ENCODE results near the gene ENO2.

Gene ENO2

GRCh38 chr12:6963791-6964413 lies 49.5 kb downstream of the ENO2 start:
- TF ChIP-seq REST (IDR thresholded peaks at IDR 0.05; ENCODE audit: low read depth) (no peak), TCF12 (IDR thresholded peaks at IDR 0.05; ENCODE audit: low read depth) (no peak), CEBPB (IDR thresholded peaks at IDR 0.05) (peak; percentile 67; the same call in 1 of the 2 replicates), YY1 (IDR thresholded peaks at IDR 0.05; ENCODE audit: low read depth) (peak; percentile 85), FOXM1 (IDR thresholded peaks at IDR 0.05; ENCODE audit: borderline replicate concordance, low read depth) (no peak), USF1 (IDR thresholded peaks at IDR 0.05) (no peak), TAF1 (IDR thresholded peaks at IDR 0.05; ENCODE audit: low read depth) (peak; percentile 25; the same call in 1 of the 2 replicates), MAX (IDR thresholded peaks at IDR 0.05) (no peak), EP300 (IDR thresholded peaks at IDR 0.05; ENCODE audit: borderline replicate concordance) (no peak), TEAD4 (IDR thresholded peaks at IDR 0.05) (no peak; the same call in 1 of the 2 replicates), RAD21 (IDR thresholded peaks at IDR 0.05; ENCODE audit: low read depth) (no peak), CREB1 (IDR thresholded peaks at IDR 0.05; ENCODE audit: low read depth) (no peak), EGR1 (IDR thresholded peaks at IDR 0.05) (no peak), ZBTB7A (IDR thresholded peaks at IDR 0.05; ENCODE audit: low read depth) (peak; percentile 69; the same call in 1 of the 2 replicates), NFIC (IDR thresholded peaks at IDR 0.05) (peak; percentile 73)

- TF ChIP-seq TAF1 (IDR thresholded peaks at IDR 0.05; ENCODE audit: low read depth) = no peak; the same call in 1 of the 2 replicates
- TF ChIP-seq TEAD4 (IDR thresholded peaks at IDR 0.05) = no peak
- TF ChIP-seq ZBTB7A (IDR thresholded peaks at IDR 0.05; ENCODE audit: low read depth) = no peak
- no peak for TF ChIP-seq EGR1 (IDR thresholded peaks at IDR 0.05)
- TF ChIP-seq CEBPB (IDR thresholded peaks at IDR 0.05) = no peak
- TF ChIP-seq USF1 (IDR thresholded peaks at IDR 0.05) = no peak
- no peak for TF ChIP-seq EP300 (IDR thresholded peaks at IDR 0.05; ENCODE audit: borderline replicate concordance)
- TF ChIP-seq REST (IDR thresholded peaks at IDR 0.05; ENCODE audit: low read depth) = no peak
- no peak for TF ChIP-seq MAX (IDR thresholded peaks at IDR 0.05)
- no peak for TF ChIP-seq FOXM1 (IDR thresholded peaks at IDR 0.05; ENCODE audit: borderline replicate concordance, low read depth)
- no peak for TF ChIP-seq TCF12 (IDR thresholded peaks at IDR 0.05; ENCODE audit: low read depth)
- no peak for TF ChIP-seq NFIC (IDR thresholded peaks at IDR 0.05)
- TF ChIP-seq CREB1 (IDR thresholded peaks at IDR 0.05; ENCODE audit: low read depth) = no peak
- no peak for TF ChIP-seq RAD21 (IDR thresholded peaks at IDR 0.05; ENCODE audit: low read depth)
- no peak for TF ChIP-seq YY1 (IDR thresholded peaks at IDR 0.05; ENCODE audit: low read depth)
These were observed 50.2 kb downstream of the ENO2 start for GRCh38 chr12:6964605-6965025.

GRCh38 chr12:6965026-6965661 lies 50.8 kb downstream of the ENO2 start:
- TF ChIP-seq CEBPB (IDR thresholded peaks at IDR 0.05) = no peak
- TF ChIP-seq USF1 (IDR thresholded peaks at IDR 0.05) = peak; percentile 79
- TF ChIP-seq TEAD4 (IDR thresholded peaks at IDR 0.05) = peak; percentile 42
- peak; percentile 52; the same call in 1 of the 2 replicates for TF ChIP-seq ZBTB7A (IDR thresholded peaks at IDR 0.05; ENCODE audit: low read depth)
- TF ChIP-seq YY1 (IDR thresholded peaks at IDR 0.05; ENCODE audit: low read depth) = peak; percentile 40; the same call in 1 of the 2 replicates
- TF ChIP-seq TAF1 (IDR thresholded peaks at IDR 0.05; ENCODE audit: low read depth) = no peak
- TF ChIP-seq TCF12 (IDR thresholded peaks at IDR 0.05; ENCODE audit: low read depth) = peak; percentile 32; the same call in 1 of the 2 replicates
- TF ChIP-seq NFIC (IDR thresholded peaks at IDR 0.05) = peak; percentile 50
- TF ChIP-seq REST (IDR thresholded peaks at IDR 0.05; ENCODE audit: low read depth) = no peak
- peak; percentile 17; the same call in 1 of the 2 replicates for TF ChIP-seq EP300 (IDR thresholded peaks at IDR 0.05; ENCODE audit: borderline replicate concordance)
- peak; percentile 31; the same call in 1 of the 2 replicates for TF ChIP-seq CREB1 (IDR thresholded peaks at IDR 0.05; ENCODE audit: low read depth)
- TF ChIP-seq EGR1 (IDR thresholded peaks at IDR 0.05) = no peak
- TF ChIP-seq FOXM1 (IDR thresholded peaks at IDR 0.05; ENCODE audit: borderline replicate concordance, low read depth) = 0 out of 2 replicates have a peak, but pooled peaks have one; percentile 19
- TF ChIP-seq RAD21 (IDR thresholded peaks at IDR 0.05; ENCODE audit: low read depth) = peak; percentile 65
- TF ChIP-seq MAX (IDR thresholded peaks at IDR 0.05) = peak; percentile 94
